A549 (cell line): ENCODE data around the gene PLXNB2. TPM values are rescaled to one million over a fixed set of nuclear protein-coding genes. Genes with fewer than 3 reads are reported as not detected.

Experiments
- ATAC-seq, 2 experiments: fragments of 200-7000 bp in 1 of 2; fragments of >200 bp in 1 of 2; cut with Nextera tagmentation in 1 of 2; cut with Tn5 transposase in 1 of 2; 3 replicates each; pipeline versions ENCODE4 v1.8.0 to v1.9.1; 2018 to 2020; ENCODE audit warnings: mild to moderate bottlenecking in 1 of 2, moderate library complexity in 1 of 2
- CTCF ChIA-PET: fragments of 300-600 bp; sonication (Branson Sonifier 250); formaldehyde crosslinking; extraction: SDS; loops from one replicate; lab custom pipeline; 2021; ENCODE audit warnings: antibody characterized with exemption, inconsistent platforms; lab: Yijun Ruan, JAX
- POLR2A ChIA-PET: fragments of 350-600 bp; formaldehyde crosslinking; extraction: SDS; loops from one replicate; lab custom pipeline; 2021; ENCODE audit warnings: antibody characterized with exemption, inconsistent platforms; lab: Yijun Ruan, JAX
- DNase-seq, 2 experiments: peaks; one replicate each; pipeline versions ENCODE4 v3.0.0 to v3.0.0-alpha.2; 2011 to 2016; ENCODE audit warnings: low read depth in 1 of 2, low spot score in 1 of 2
- FAIRE-seq: peaks from 2 replicates; lab custom pipeline; 2011; peaks lifted over from hg19 to GRCh38; lab: Jason Lieb, UNC
- H3K27ac ChIP-seq, 2 experiments: fragments of >200 bp; sonication (Bioruptor Twin); formaldehyde crosslinking; 3 replicates each; pipeline ENCODE4 v1.5.1; 2016 to 2017
- H3K4me1 ChIP-seq: fragments of >200 bp; sonication (Bioruptor Twin); formaldehyde crosslinking; 3 replicates; pipeline ENCODE4 v1.6.1; 2016
- H3K4me2 ChIP-seq: fragments of >200 bp; sonication (Bioruptor Twin); formaldehyde crosslinking; 3 replicates; pipeline ENCODE4 v1.6.1; 2016
- H3K4me3 ChIP-seq: fragments of >200 bp; sonication (Bioruptor Twin); formaldehyde crosslinking; 3 replicates; pipeline ENCODE4 v1.5.1; 2016
- H3K9me3 ChIP-seq: fragments of >200 bp; sonication (Bioruptor Twin); formaldehyde crosslinking; 3 replicates; pipeline ENCODE4 v1.6.1; 2016
- CBX2 ChIP-seq: fragments of 200-600 bp; sonication (generic); IDR thresholded peaks from 2 replicates; pipeline ENCODE4 v1.6.1; 2016; ENCODE audit warnings: low read depth, mild to moderate bottlenecking, borderline replicate concordance
- CHD4 ChIP-seq: fragments of 200-600 bp; sonication (generic); IDR thresholded peaks from 2 replicates; pipeline ENCODE4 v1.6.1; 2016; ENCODE audit warnings: antibody characterized with exemption, mild to moderate bottlenecking, borderline replicate concordance
- CTCF ChIP-seq: fragments of >200 bp; sonication (Bioruptor Twin); formaldehyde crosslinking; IDR thresholded peaks from 3 replicates; pipeline ENCODE4 v1.5.1; 2016
- EHMT2 ChIP-seq: fragments of 200-600 bp; sonication (generic); IDR thresholded peaks from 2 replicates; pipeline ENCODE4 v1.6.1; 2016; ENCODE audit warnings: antibody characterized with exemption, low read depth, mild to moderate bottlenecking, moderate library complexity
- ELK1 ChIP-seq: fragments of 150-350 bp; IDR thresholded peaks from 2 replicates; pipeline ENCODE4 v1.6.1; 2014; ENCODE audit warnings: low read depth, mild to moderate bottlenecking, low read length
- EP300 ChIP-seq, 2 experiments: fragments of >200 bp; sonication (Bioruptor Twin); formaldehyde crosslinking; IDR thresholded peaks; 2 replicates in 1 of 2; 3 replicates in 1 of 2; pipeline ENCODE4 v1.6.1; 2016 to 2017
- FOXS1 ChIP-seq: fragments of 250-450 bp; sonication (Bioruptor Pico); IDR thresholded peaks from 2 replicates; pipeline ENCODE4 v1.5.0; 2020; ENCODE audit warnings: mild to moderate bottlenecking, moderate library complexity
- GATA3 ChIP-seq: IDR thresholded peaks from 2 replicates; pipeline ENCODE4 v1.6.1; 2012; ENCODE audit warnings: borderline replicate concordance
- HDAC2 ChIP-seq: fragments of 200-600 bp; sonication (generic); IDR thresholded peaks from 2 replicates; pipeline ENCODE4 v1.6.1; 2016
- HOXA7 ChIP-seq: fragments of 250-450 bp; sonication (Bioruptor Pico); IDR thresholded peaks from 2 replicates; pipeline ENCODE4 v1.5.0; 2020; ENCODE audit warnings: mild to moderate bottlenecking, moderate library complexity
- JUN ChIP-seq, 2 experiments: fragments of >200 bp; sonication (Bioruptor Twin); formaldehyde crosslinking; IDR thresholded peaks; 2 replicates in 1 of 2; 3 replicates in 1 of 2; pipeline ENCODE4 v1.6.1; 2016 to 2017
- JUNB ChIP-seq: fragments of >200 bp; sonication (Bioruptor Twin); formaldehyde crosslinking; IDR thresholded peaks from 2 replicates; pipeline ENCODE4 v1.6.1; 2016
- KDM1A ChIP-seq: fragments of 200-600 bp; sonication (generic); IDR thresholded peaks from 2 replicates; pipeline ENCODE4 v1.6.1; 2016; ENCODE audit warnings: low read depth, mild to moderate bottlenecking
- KDM5A ChIP-seq: fragments of 200-600 bp; sonication (generic); IDR thresholded peaks from 2 replicates; pipeline ENCODE4 v1.6.1; 2016; ENCODE audit warnings: antibody characterized with exemption, mild to moderate bottlenecking
- MAZ ChIP-seq: fragments of 150-350 bp; IDR thresholded peaks from 2 replicates; pipeline ENCODE4 v1.6.1; 2014; ENCODE audit warnings: antibody characterized with exemption, low read depth, low read length, borderline replicate concordance
- MYC ChIP-seq: IDR thresholded peaks from 2 replicates; pipeline ENCODE4 v1.6.1; 2012; ENCODE audit warnings: mild to moderate bottlenecking, inconsistent platforms, low read length, improper control_type of control experiment, borderline replicate concordance
- NFE2L2 ChIP-seq: fragments of 150-350 bp; conservative IDR thresholded peaks from 2 replicates; pipeline ENCODE4 v1.6.1; 2014; ENCODE audit warnings: low read length
- NPAS2 ChIP-seq: fragments of 250-450 bp; sonication (Bioruptor Pico); IDR thresholded peaks from 2 replicates; pipeline ENCODE4 v1.8.0; 2022; ENCODE audit warnings: mild to moderate bottlenecking, moderate library complexity, borderline replicate concordance
- NR3C1 ChIP-seq: fragments of >200 bp; sonication (Bioruptor Twin); formaldehyde crosslinking; IDR thresholded peaks from 3 replicates; pipeline ENCODE4 v1.6.1; 2017
- PHF8 ChIP-seq: fragments of 200-600 bp; sonication (generic); IDR thresholded peaks from 2 replicates; pipeline ENCODE4 v1.6.1; 2016; ENCODE audit warnings: low read depth, mild to moderate bottlenecking, antibody characterized with exemption, moderate library complexity, borderline replicate concordance
- POLR2A ChIP-seq: IDR thresholded peaks from 2 replicates; pipeline ENCODE4 v1.6.1; 2012; ENCODE audit warnings: mild to moderate bottlenecking, low read length
- RARB ChIP-seq: fragments of 250-450 bp; sonication (Bioruptor Pico); IDR thresholded peaks from 2 replicates; pipeline ENCODE4 v1.8.0; 2021; ENCODE audit warnings: mild to moderate bottlenecking, moderate library complexity
- REST ChIP-seq: fragments of 200-600 bp; sonication (generic); IDR thresholded peaks from 2 replicates; pipeline ENCODE4 v1.6.1; 2016; ENCODE audit warnings: antibody characterized with exemption, mild to moderate bottlenecking, moderate library complexity
- RNF2 ChIP-seq: fragments of 200-600 bp; sonication (generic); IDR thresholded peaks from 2 replicates; pipeline ENCODE4 v1.6.1; 2016; ENCODE audit warnings: low read depth, mild to moderate bottlenecking, antibody characterized with exemption, moderate library complexity, borderline replicate concordance
- SREBF2 ChIP-seq: fragments of 450-650 bp; IDR thresholded peaks from 2 replicates; pipeline ENCODE4 v1.6.1; 2014; ENCODE audit warnings: mild to moderate bottlenecking, moderate library complexity
- TFCP2L1 ChIP-seq: fragments of 250-450 bp; sonication (Bioruptor Pico); IDR thresholded peaks from 2 replicates; pipeline ENCODE4 v1.5.0; 2021; ENCODE audit warnings: mild to moderate bottlenecking
- USF2 ChIP-seq: fragments of 450-650 bp; IDR thresholded peaks from 2 replicates; pipeline ENCODE4 v1.6.1; 2014; ENCODE audit warnings: antibody characterized with exemption
- ZC3H11A ChIP-seq: fragments of 450-650 bp; IDR thresholded peaks from 2 replicates; pipeline ENCODE4 v1.6.1; 2014; ENCODE audit warnings: antibody characterized with exemption, mild to moderate bottlenecking
- ZNF302 ChIP-seq: fragments of 250-450 bp; sonication (Bioruptor Pico); IDR thresholded peaks from 2 replicates; pipeline ENCODE4 v1.9.0; 2021; ENCODE audit warnings: inconsistent platforms, mild to moderate bottlenecking, moderate library complexity
- ZSCAN20 ChIP-seq: fragments of 250-450 bp; sonication (Bioruptor Pico); IDR thresholded peaks from 2 replicates; pipeline ENCODE4 v1.8.0; 2022; ENCODE audit warnings: mild to moderate bottlenecking, moderate library complexity
- WGBS: methylation state at CpG from one replicate; pipeline ENCODE4 v1.1.6; 2017; ENCODE audit errors: missing lambda C conversion rate; 5-methylcytosine and 5-hydroxymethylcytosine counted together
- polyA plus RNA-seq, 4 experiments: library from polyadenylated mRNA; depleted of rRNA in 3 of 4; stranded (reverse); fragments of >200 nt; fragmentation: RNase III in 1 of 4; extraction: RNeasy Plus Mini Kit Qiagen cat#74134 plus additional on column Dnase treatment in 1 of 4; gene quantifications; 2 replicates in 3 of 4; 3 replicates in 1 of 4; pipeline ENCODE4 v1.2.3, GENCODE V29; 2011 to 2017

Gene PLXNB2
- polyA plus RNA-seq, 2 of the 4 experiments (the other 2 are of a cell fraction), result 24.6 to 64.4 TPM

GRCh38 chr22:50232481-50233151 is 74.8 kb downstream of the PLXNB2 start:
- POLR2A ChIA-PET, result interaction anchor here (0.7 kb wide), 1 partner anchor 9 kb away, joined by 3 read pairs; no protein-coding TSS in a partner anchor
- WGBS, result 92% methylated on average over 17 of the region's 20 CpGs
- CTCF ChIA-PET, result interaction anchor here (1.1 to 3.9 kb wide), 4 partner anchors 9 to 111 kb away, joined by 3 to 19 read pairs (median 4); partner anchors contain the start of gene PANX2
- Histone ChIP-seq H3K4me2 (no peak overlapping the region), H3K4me1 (no peaks in the 10 kb centered on the region), H3K27ac (no peak overlapping the region), H3K4me3 (no peak overlapping the region), H3K9me3 (no peaks in the 10 kb centered on the region)
- DNase-seq, result no peak
- no peak for ATAC-seq
- TF ChIP-seq CTCF (no peak), FOXS1 (no peak), ZC3H11A (no peak), KDM1A (no peak), POLR2A (no peak), JUNB (no peak), ZSCAN20 (CRISPR knock-in tag) (no peak), HOXA7 (CRISPR knock-in tag) (no peak), JUN (IDR thresholded peaks at IDR 0.05) (no peak), NR3C1 (no peak), ELK1 (no peak), EHMT2 (no peak), CHD4 (no peak), NPAS2 (CRISPR knock-in tag) (no peak), RNF2 (no peak)
- no peak for FAIRE-seq

GRCh38 chr22:50229370-50229769 is 78.1 kb downstream of the PLXNB2 start:
- H3K9me3 ChIP-seq, result no peaks in the 10 kb centered on the region
- 88% methylated on average over 9 of the region's 16 CpGs for WGBS
- no peak for ATAC-seq
- no peak overlapping the region for H3K27ac ChIP-seq
- no peak for TF ChIP-seq GATA3
- no peak for TF ChIP-seq SREBF2
- no peak for TF ChIP-seq USF2
- no peak for TF ChIP-seq JUN (IDR thresholded peaks at IDR 0.05)
- TF ChIP-seq EP300 (IDR thresholded peaks at IDR 0.05), result no peak
- TF ChIP-seq MYC, result no peak
- TF ChIP-seq POLR2A, result no peak
- no peak for TF ChIP-seq MAZ
- TF ChIP-seq RARB (CRISPR knock-in tag), result no peak
- no peak for TF ChIP-seq ZNF302 (CRISPR knock-in tag)
- no peak for TF ChIP-seq NR3C1
- no peak for TF ChIP-seq TFCP2L1 (CRISPR knock-in tag)
- no peak for TF ChIP-seq KDM5A
- no peak for TF ChIP-seq NFE2L2
- TF ChIP-seq HDAC2, result no peak
- no peak for TF ChIP-seq CHD4
- no peak for TF ChIP-seq RNF2
- no peak for TF ChIP-seq REST
- no peak for TF ChIP-seq CBX2
- TF ChIP-seq PHF8, result no peak
- POLR2A ChIA-PET, result interaction anchor here (0.6 kb wide), 1 partner anchor 140 kb away, joined by 3 read pairs; no protein-coding TSS in a partner anchor
- FAIRE-seq, result no peak
- no peaks in the 10 kb centered on the region for H3K4me1 ChIP-seq
- H3K4me3 ChIP-seq, result no peak overlapping the region
- CTCF ChIA-PET, result interaction anchor here (2.7 to 3.9 kb wide), 2 partner anchors 8 to 12 kb away, joined by 10 to 19 read pairs; no protein-coding TSS in a partner anchor
- no peak overlapping the region for H3K4me2 ChIP-seq
- no peak for DNase-seq
